Fibroblast of lung (primary cell): ENCODE results near the gene ZC3H13. TPM values are rescaled to one million over a fixed set of nuclear protein-coding genes. Genes with fewer than 3 reads are reported as not detected.

ENCODE experiments used
- DNase-seq, 2 donors: peaks; one replicate each; pipeline versions ENCODE4 v3.0.0 to v3.0.0-alpha.2; 2010; ENCODE audit warnings: low read depth in 2 of 2
- H2AFZ ChIP-seq: 2 replicates; pipeline ENCODE4 v1.5.1; 2012; ENCODE audit warnings: low read length, control low read depth, inconsistent platforms
- H3K27ac ChIP-seq: 2 replicates; pipeline ENCODE4 v1.5.1; 2011; ENCODE audit warnings: low read length, control low read depth; ENCODE audit not compliant: insufficient read depth
- H3K27me3 ChIP-seq: 2 replicates; pipeline ENCODE4 v1.5.1; 2011; ENCODE audit warnings: mild to moderate bottlenecking, low read length; ENCODE audit not compliant: control insufficient read depth, insufficient read depth
- H3K36me3 ChIP-seq: 2 replicates; pipeline ENCODE4 v1.5.1; 2011; ENCODE audit warnings: low read length; ENCODE audit not compliant: control insufficient read depth, insufficient read depth
- H3K4me1 ChIP-seq: 2 replicates; pipeline ENCODE4 v1.5.1; 2011; ENCODE audit warnings: low read length; ENCODE audit not compliant: control insufficient read depth, insufficient read depth; ENCODE audit errors: extremely low read depth
- H3K4me2 ChIP-seq: 2 replicates; pipeline ENCODE4 v1.5.1; 2011; ENCODE audit warnings: low read length, control low read depth; ENCODE audit not compliant: insufficient read depth; ENCODE audit errors: extremely low read depth
- H3K4me3 ChIP-seq, 4 experiments: fragments of 200-600 bp in 1 of 4; sonication (generic) in 1 of 4; replicated peaks in 1 of 4; 2 replicates each; pipeline ENCODE4 v1.5.1; 2011 to 2016; ENCODE audit warnings: low read length in 4 of 4, low read depth in 3 of 4, mild to moderate bottlenecking in 3 of 4, control low read depth in 2 of 4, inconsistent platforms in 1 of 4, mixed read lengths in 1 of 4; ENCODE audit not compliant: insufficient read depth in 1 of 4; ENCODE audit errors: control extremely low read depth in 1 of 4
- H3K79me2 ChIP-seq: 2 replicates; pipeline ENCODE4 v1.5.1; 2012; ENCODE audit warnings: mild to moderate bottlenecking, low read length, inconsistent platforms; ENCODE audit not compliant: control insufficient read depth, insufficient read depth
- H3K9ac ChIP-seq: 2 replicates; pipeline ENCODE4 v1.5.1; 2011; ENCODE audit warnings: mild to moderate bottlenecking, low read length, control low read depth; ENCODE audit not compliant: insufficient read depth
- H3K9me3 ChIP-seq: 2 replicates; pipeline ENCODE4 v1.5.1; 2012; ENCODE audit warnings: low read depth, low read length; ENCODE audit not compliant: control insufficient read depth, insufficient read depth
- H4K20me1 ChIP-seq: 2 replicates; pipeline ENCODE4 v1.5.1; 2011; ENCODE audit warnings: low read length; ENCODE audit not compliant: control insufficient read depth, insufficient read depth; ENCODE audit errors: extremely low read depth
- EZH2 ChIP-seq: IDR thresholded peaks from 2 replicates; pipeline ENCODE4 v1.5.1; 2012; ENCODE audit warnings: low read length, control low read depth, mild to moderate bottlenecking; ENCODE audit errors: missing control alignments
- polyA plus RNA-seq, 2 donors: library from polyadenylated mRNA; depleted of rRNA in 1 of 2; stranded (reverse) in 1 of 2; unstranded in 1 of 2; fragments of >200 nt; gene quantifications; 2 replicates each; pipeline ENCODE4 v1.2.1, GENCODE V29; 2011 to 2012; ENCODE audit warnings: missing spikeins in 1 of 2
- total RNA-seq: library from RNA; depleted of rRNA; stranded (reverse); fragments of >200 nt; gene quantifications from 2 replicates; pipeline ENCODE4 v1.2.1, GENCODE V29; 2014
- TF ChIP-seq, protein P1 (sequence below), 2 donors: IDR thresholded peaks in 1 of 2; conservative IDR thresholded peaks in 1 of 2; 1 replicate in 1 of 2; 2 replicates in 1 of 2; pipeline ENCODE4 v1.5.1; 2011 to 2012; ENCODE audit warnings: low read length in 2 of 2, control low read depth in 1 of 2, inconsistent platforms in 1 of 2, low read depth in 1 of 2, mild to moderate bottlenecking in 1 of 2

ZC3H13 gene
- total and polyA plus RNA-seq, 2 donors (not counting 1 experiment from before 2014, with no cell fraction given), result 4.5 to 21.8 TPM

DNA sequence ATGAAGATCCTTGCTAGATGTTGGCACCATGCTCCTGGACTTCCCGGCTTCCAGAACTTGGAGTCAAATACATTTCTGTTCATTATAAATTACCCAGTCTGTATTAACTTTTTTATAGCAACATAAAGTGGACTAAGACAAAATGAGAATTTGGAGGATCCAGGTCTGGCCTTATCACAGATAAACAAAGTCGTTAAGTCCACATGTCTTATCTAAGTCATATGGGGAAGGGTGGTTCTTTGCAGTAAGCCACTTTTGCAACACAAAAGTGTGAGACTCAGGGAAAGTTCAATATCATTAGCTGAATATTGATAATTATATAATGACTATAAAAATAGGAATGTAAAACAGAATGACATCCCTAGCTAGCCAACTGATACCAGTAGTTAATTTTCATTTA is 109.4 kb downstream of the ZC3H13 start:
- TF ChIP-seq, protein P1, sequence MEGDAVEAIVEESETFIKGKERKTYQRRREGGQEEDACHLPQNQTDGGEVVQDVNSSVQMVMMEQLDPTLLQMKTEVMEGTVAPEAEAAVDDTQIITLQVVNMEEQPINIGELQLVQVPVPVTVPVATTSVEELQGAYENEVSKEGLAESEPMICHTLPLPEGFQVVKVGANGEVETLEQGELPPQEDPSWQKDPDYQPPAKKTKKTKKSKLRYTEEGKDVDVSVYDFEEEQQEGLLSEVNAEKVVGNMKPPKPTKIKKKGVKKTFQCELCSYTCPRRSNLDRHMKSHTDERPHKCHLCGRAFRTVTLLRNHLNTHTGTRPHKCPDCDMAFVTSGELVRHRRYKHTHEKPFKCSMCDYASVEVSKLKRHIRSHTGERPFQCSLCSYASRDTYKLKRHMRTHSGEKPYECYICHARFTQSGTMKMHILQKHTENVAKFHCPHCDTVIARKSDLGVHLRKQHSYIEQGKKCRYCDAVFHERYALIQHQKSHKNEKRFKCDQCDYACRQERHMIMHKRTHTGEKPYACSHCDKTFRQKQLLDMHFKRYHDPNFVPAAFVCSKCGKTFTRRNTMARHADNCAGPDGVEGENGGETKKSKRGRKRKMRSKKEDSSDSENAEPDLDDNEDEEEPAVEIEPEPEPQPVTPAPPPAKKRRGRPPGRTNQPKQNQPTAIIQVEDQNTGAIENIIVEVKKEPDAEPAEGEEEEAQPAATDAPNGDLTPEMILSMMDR (conservative IDR thresholded peaks at IDR 0.05 in 1 of 2, IDR thresholded peaks at IDR 0.05 in 1 of 2; ENCODE audit: low read depth in 1 of 2, low read length in 2 of 2), result no peak
- TF ChIP-seq EZH2, result no peak
- H3K79me2 ChIP-seq, result no peaks in the 10 kb centered on the region
- H3K9me3 ChIP-seq, result no peaks in the 10 kb centered on the region
- no peak overlapping the region for H3K27ac ChIP-seq
- no peak overlapping the region for H3K4me2 ChIP-seq
- H3K4me3 ChIP-seq, result no peak overlapping the region
- no peak overlapping the region for H2AFZ ChIP-seq
- no peak for DNase-seq
- no peaks in the 10 kb centered on the region for H3K27me3 ChIP-seq
- H3K4me1 ChIP-seq, result no peaks in the 10 kb centered on the region
- no peak overlapping the region for H3K9ac ChIP-seq
- H4K20me1 ChIP-seq, result no peaks in the 10 kb centered on the region
- no peaks in the 10 kb centered on the region for H3K36me3 ChIP-seq

DNA sequence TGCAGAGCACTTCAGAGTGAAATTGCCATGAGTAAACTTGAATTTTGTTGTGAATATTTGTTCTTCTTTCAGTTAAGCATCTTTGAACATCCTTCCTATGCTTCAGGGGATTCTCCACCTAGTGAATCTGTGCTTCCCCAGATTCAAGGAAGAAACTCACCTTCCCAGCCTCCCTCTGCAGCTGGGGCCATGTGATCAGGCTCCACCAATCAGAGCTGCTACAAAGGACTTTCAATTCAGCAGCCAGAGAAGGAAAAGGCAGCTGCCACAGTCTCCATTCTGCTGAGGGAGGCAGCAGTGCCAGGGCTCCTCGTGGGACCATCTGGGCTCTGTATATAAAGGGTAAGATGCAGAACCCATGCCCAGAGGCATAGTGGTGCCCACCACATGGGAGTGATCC is 111.3 kb downstream of the ZC3H13 start:
- Histone ChIP-seq H2AFZ (no peak overlapping the region), H3K36me3 (no peaks in the 10 kb centered on the region), H4K20me1 (no peaks in the 10 kb centered on the region), H3K4me1 (no peaks in the 10 kb centered on the region), H3K9ac (no peak overlapping the region), H3K27ac (no peak overlapping the region), H3K9me3 (no peaks in the 10 kb centered on the region), H3K4me3 (no peak overlapping the region), H3K79me2 (no peaks in the 10 kb centered on the region), H3K4me2 (no peak overlapping the region), H3K27me3 (peaks cover 3% of the 10 kb centered on the region)
- TF ChIP-seq EZH2, result no peak
- TF ChIP-seq, protein P1 (conservative IDR thresholded peaks at IDR 0.05 in 1 of 2, IDR thresholded peaks at IDR 0.05 in 1 of 2; ENCODE audit: low read depth in 1 of 2, low read length in 2 of 2), result no peak
- DNase-seq, result no peak

DNA sequence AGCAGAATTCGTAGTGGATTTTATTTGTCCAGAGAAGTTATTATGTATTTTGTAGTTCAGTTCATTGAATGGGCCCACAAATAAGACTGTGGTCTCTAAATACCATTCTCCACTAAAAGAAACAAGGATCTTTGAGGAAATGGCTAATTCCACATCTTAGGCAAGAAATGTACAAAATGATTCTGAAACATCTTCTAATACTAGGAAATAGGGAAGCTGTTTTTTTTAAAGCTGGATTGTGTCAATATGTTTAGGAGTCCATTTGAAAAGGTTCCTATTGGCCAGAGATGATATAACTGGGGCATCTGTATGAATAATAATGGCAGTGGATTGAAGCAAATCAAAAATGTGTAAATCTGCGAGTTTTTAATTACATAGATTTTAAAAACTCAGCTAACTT is 112.5 kb downstream of the ZC3H13 start:
- H4K20me1 ChIP-seq, result no peaks in the 10 kb centered on the region
- TF ChIP-seq EZH2, result no peak
- TF ChIP-seq, protein P1 (conservative IDR thresholded peaks at IDR 0.05 in 1 of 2, IDR thresholded peaks at IDR 0.05 in 1 of 2; ENCODE audit: low read depth in 1 of 2, low read length in 2 of 2), result no peak

More for the DNA sequence above, 112.5 kb downstream of the ZC3H13 start:
- H3K79me2 ChIP-seq, result no peaks in the 10 kb centered on the region
- H3K4me1 ChIP-seq, result no peaks in the 10 kb centered on the region
- peaks cover 10% of the 10 kb centered on the region for H3K27me3 ChIP-seq
- H3K4me3 ChIP-seq, result no peak overlapping the region
- no peaks in the 10 kb centered on the region for H3K9me3 ChIP-seq
- H3K27ac ChIP-seq, result no peak overlapping the region
- no peak overlapping the region for H2AFZ ChIP-seq
- no peak for DNase-seq
- no peak overlapping the region for H3K4me2 ChIP-seq
- H3K9ac ChIP-seq, result no peak overlapping the region
- H3K36me3 ChIP-seq, result no peaks in the 10 kb centered on the region
